Loucy (cell line): ENCODE measurements around the gene KSR1.

Experiments
- EZH2phosphoT487 ChIP-seq: fragments of 200-600 bp; IDR thresholded peaks from 2 replicates; pipeline ENCODE4 v1.6.1; 2018; ENCODE audit warnings: antibody characterized with exemption, mild to moderate bottlenecking, moderate library complexity, borderline replicate concordance
- TF ChIP-seq, protein P1 (sequence below): fragments of 200-600 bp; sonication (generic); conservative IDR thresholded peaks from 2 replicates; pipeline ENCODE4 v1.5.1; 2014; ENCODE audit warnings: mild to moderate bottlenecking, antibody characterized with exemption, low read length

DNA sequence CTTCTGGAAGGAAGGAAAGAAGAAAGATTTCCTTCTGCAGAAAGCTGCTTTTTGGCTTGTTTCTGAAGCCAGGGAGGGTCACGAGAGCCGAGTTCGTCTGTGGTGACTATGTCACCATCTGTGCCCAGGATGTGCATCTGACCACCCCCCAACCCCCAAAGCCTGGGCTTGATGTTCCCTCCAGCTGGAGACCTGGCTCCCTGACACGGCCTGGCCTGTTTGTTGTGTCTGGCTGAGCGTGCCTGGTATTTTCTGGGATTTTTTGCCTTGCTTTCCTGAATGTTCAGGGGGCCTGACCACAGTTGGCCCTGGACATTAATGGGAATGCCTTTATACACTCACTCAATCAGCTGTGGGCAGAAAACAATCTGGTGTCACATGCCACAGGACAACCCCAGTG, 213.6 kb downstream of the KSR1 start:
- TF ChIP-seq, protein P1, sequence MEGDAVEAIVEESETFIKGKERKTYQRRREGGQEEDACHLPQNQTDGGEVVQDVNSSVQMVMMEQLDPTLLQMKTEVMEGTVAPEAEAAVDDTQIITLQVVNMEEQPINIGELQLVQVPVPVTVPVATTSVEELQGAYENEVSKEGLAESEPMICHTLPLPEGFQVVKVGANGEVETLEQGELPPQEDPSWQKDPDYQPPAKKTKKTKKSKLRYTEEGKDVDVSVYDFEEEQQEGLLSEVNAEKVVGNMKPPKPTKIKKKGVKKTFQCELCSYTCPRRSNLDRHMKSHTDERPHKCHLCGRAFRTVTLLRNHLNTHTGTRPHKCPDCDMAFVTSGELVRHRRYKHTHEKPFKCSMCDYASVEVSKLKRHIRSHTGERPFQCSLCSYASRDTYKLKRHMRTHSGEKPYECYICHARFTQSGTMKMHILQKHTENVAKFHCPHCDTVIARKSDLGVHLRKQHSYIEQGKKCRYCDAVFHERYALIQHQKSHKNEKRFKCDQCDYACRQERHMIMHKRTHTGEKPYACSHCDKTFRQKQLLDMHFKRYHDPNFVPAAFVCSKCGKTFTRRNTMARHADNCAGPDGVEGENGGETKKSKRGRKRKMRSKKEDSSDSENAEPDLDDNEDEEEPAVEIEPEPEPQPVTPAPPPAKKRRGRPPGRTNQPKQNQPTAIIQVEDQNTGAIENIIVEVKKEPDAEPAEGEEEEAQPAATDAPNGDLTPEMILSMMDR, result no peak
- no peak for TF ChIP-seq EZH2phosphoT487
